ENCODE data around the gene TRABD2B.

GRCh38 chr1:47713333-47713953 is 283.7 kb downstream of the TRABD2B start:
- TF ChIP-seq CTCF (IDR thresholded peaks at IDR 0.05) (no peak), POLR2A (IDR thresholded peaks at IDR 0.05) (no peak)
